ENCODE results near the gene MBP. TPM values are rescaled to one million over a fixed set of nuclear protein-coding genes. Genes with fewer than 3 reads are reported as not detected.

MBP gene
- polyA plus RNA-seq, 1 experiment = 2.1 TPM

GRCh38 chr18:77033575-77033974, 99.0 kb downstream of the MBP start:
- POLR2A ChIA-PET = no interaction called here
- DNase-seq (ENCODE audit: low read depth) = no peak
- TF ChIP-seq, protein P1, sequence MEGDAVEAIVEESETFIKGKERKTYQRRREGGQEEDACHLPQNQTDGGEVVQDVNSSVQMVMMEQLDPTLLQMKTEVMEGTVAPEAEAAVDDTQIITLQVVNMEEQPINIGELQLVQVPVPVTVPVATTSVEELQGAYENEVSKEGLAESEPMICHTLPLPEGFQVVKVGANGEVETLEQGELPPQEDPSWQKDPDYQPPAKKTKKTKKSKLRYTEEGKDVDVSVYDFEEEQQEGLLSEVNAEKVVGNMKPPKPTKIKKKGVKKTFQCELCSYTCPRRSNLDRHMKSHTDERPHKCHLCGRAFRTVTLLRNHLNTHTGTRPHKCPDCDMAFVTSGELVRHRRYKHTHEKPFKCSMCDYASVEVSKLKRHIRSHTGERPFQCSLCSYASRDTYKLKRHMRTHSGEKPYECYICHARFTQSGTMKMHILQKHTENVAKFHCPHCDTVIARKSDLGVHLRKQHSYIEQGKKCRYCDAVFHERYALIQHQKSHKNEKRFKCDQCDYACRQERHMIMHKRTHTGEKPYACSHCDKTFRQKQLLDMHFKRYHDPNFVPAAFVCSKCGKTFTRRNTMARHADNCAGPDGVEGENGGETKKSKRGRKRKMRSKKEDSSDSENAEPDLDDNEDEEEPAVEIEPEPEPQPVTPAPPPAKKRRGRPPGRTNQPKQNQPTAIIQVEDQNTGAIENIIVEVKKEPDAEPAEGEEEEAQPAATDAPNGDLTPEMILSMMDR (IDR thresholded peaks at IDR 0.05; ENCODE audit: insufficient read depth, low read depth, low read length) = no peak
- CTCF ChIA-PET = interaction anchor here (0.6 kb wide), 1 partner anchor 17 kb away, joined by 3 read pairs; no protein-coding TSS in a partner anchor
- Histone ChIP-seq H3K4me3 (ENCODE audit: low read depth, low read length) (no peak overlapping the region), H3K36me3 (ENCODE audit: control insufficient read depth, insufficient read depth, low read length) (no peaks in the 10 kb centered on the region), H3K27me3 (ENCODE audit: control insufficient read depth, insufficient read depth, low read length) (no peaks in the 10 kb centered on the region)

GRCh38 chr18:77032181-77032701, 100.3 kb downstream of the MBP start:
- CTCF ChIA-PET = no interaction called here
- POLR2A ChIA-PET = no interaction called here
- TF ChIP-seq, protein P1 (IDR thresholded peaks at IDR 0.05; ENCODE audit: insufficient read depth, low read depth, low read length) = no peak

GRCh38 chr18:77031662-77032061, 100.9 kb downstream of the MBP start:
- CTCF ChIA-PET = interaction anchor here (0.7 to 1.4 kb wide), 2 partner anchors 30 to 32 kb away, joined by 3 to 5 read pairs; no protein-coding TSS in a partner anchor
- no peak overlapping the region for H3K4me3 ChIP-seq (ENCODE audit: low read depth, low read length)
- no peaks in the 10 kb centered on the region for H3K27me3 ChIP-seq (ENCODE audit: control insufficient read depth, insufficient read depth, low read length)
- no peak for DNase-seq (ENCODE audit: low read depth)
- POLR2A ChIA-PET = no interaction called here
- no peaks in the 10 kb centered on the region for H3K36me3 ChIP-seq (ENCODE audit: control insufficient read depth, insufficient read depth, low read length)
- TF ChIP-seq, protein P1 (IDR thresholded peaks at IDR 0.05; ENCODE audit: insufficient read depth, low read depth, low read length) = no peak

More at GRCh38 chr18:77032181-77032701, 100.3 kb downstream of the MBP start:
- no peaks in the 10 kb centered on the region for H3K36me3 ChIP-seq (ENCODE audit: control insufficient read depth, insufficient read depth, low read length)
- no peak overlapping the region for H3K4me3 ChIP-seq (ENCODE audit: low read depth, low read length)
- H3K27me3 ChIP-seq (ENCODE audit: control insufficient read depth, insufficient read depth, low read length) = no peaks in the 10 kb centered on the region
- no peak for DNase-seq (ENCODE audit: low read depth)

- CTCF ChIA-PET = interaction anchor here (1.0 to 1.4 kb wide), 2 partner anchors 17 to 31 kb away, joined by 3 to 5 read pairs; no protein-coding TSS in a partner anchor
- H3K27me3 ChIP-seq (ENCODE audit: control insufficient read depth, insufficient read depth, low read length) = no peaks in the 10 kb centered on the region
- no peak overlapping the region for H3K4me3 ChIP-seq (ENCODE audit: low read depth, low read length)
- no peak for DNase-seq (ENCODE audit: low read depth)
- POLR2A ChIA-PET = no interaction called here
- H3K36me3 ChIP-seq (ENCODE audit: control insufficient read depth, insufficient read depth, low read length) = no peaks in the 10 kb centered on the region
- TF ChIP-seq, protein P1 (IDR thresholded peaks at IDR 0.05; ENCODE audit: insufficient read depth, low read depth, low read length) = no peak
Measured at GRCh38 chr18:77030201-77030600, 102.4 kb downstream of the MBP start.

DNA sequence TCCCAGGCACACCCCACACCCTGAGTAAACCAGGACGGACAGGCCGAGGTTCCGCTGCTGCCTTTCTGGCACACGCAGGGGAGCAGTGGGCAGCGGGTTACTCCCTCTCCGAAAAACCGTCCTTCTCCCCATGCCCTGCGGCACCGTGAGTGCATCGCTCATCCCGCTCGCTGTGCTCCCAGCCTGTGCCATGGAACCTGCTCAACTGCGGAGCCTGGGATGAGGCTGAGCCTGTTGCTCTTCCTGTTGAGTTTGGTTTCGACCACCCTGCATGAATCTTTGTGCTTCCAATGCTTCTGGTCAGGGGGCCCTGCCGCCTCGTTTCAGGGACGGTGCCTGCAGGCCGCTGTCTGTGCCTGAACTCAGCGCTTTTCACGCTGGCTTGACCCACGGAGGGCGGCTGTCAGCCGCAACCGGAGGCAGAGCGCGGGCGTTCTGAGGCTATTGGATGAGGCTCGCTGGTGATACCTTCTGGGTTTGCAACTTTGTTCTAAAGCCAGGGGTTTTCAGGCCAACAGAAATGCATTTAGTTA, 106.7 kb downstream of the MBP start:
- CTCF ChIA-PET = interaction anchor here (1.1 to 1.6 kb wide), 2 partner anchors 25 to 185 kb away, joined by 3 to 4 read pairs; no protein-coding TSS in a partner anchor
- POLR2A ChIA-PET = no interaction called here
- no peaks in the 10 kb centered on the region for H3K27me3 ChIP-seq (ENCODE audit: control insufficient read depth, insufficient read depth, low read length)
- TF ChIP-seq, protein P1 (IDR thresholded peaks at IDR 0.05; ENCODE audit: insufficient read depth, low read depth, low read length) = no peak
- no peaks in the 10 kb centered on the region for H3K36me3 ChIP-seq (ENCODE audit: control insufficient read depth, insufficient read depth, low read length)
- H3K4me3 ChIP-seq (ENCODE audit: low read depth, low read length) = no peak overlapping the region
- DNase-seq (ENCODE audit: low read depth) = no peak

Measured in BJ (cell line).